WERI-Rb-1 (cell line): ENCODE results near the gene MAD1L1.

ENCODE experiments used
- DNase-seq: peaks from one replicate; pipeline ENCODE4 v3.0.0-alpha.2; 2020
- H3K27ac ChIP-seq: fragments of 250-450 bp; sonication (Bioruptor Pico); 2 replicates; pipeline ENCODE4 v1.5.1; 2020; ENCODE audit warnings: mild to moderate bottlenecking, moderate library complexity
- H3K27me3 ChIP-seq: fragments of 250-450 bp; sonication (Bioruptor Pico); 2 replicates; pipeline ENCODE4 v1.5.1; 2021; ENCODE audit warnings: mild to moderate bottlenecking, low read depth, moderate library complexity; ENCODE audit not compliant: insufficient read depth, severe bottlenecking
- H3K36me3 ChIP-seq: fragments of 250-450 bp; sonication (Bioruptor Pico); 2 replicates; pipeline ENCODE4 v1.5.1; 2020; ENCODE audit warnings: mild to moderate bottlenecking, moderate library complexity
- H3K4me3 ChIP-seq: 2 replicates; pipeline ENCODE4 v1.5.1; 2011; ENCODE audit warnings: low read depth, mild to moderate bottlenecking, control low read depth, low read length
- H3K9me3 ChIP-seq: fragments of 250-450 bp; sonication (Bioruptor Pico); 2 replicates; pipeline ENCODE4 v1.5.1; 2021; ENCODE audit warnings: mild to moderate bottlenecking, moderate library complexity; ENCODE audit not compliant: severe bottlenecking
- CTCF ChIP-seq: IDR thresholded peaks from 2 replicates; pipeline ENCODE4 v1.5.1; 2011; ENCODE audit warnings: low read depth, mild to moderate bottlenecking, control low read depth, inconsistent platforms, low read length

Gene MAD1L1

GRCh38 chr7:2257046-2257551 lies 24.4 kb upstream of the MAD1L1 start:
- Histone ChIP-seq H3K4me3 (no peak overlapping the region), H3K27ac (no peak overlapping the region), H3K9me3 (no peaks in the 10 kb centered on the region), H3K36me3 (peaks cover 47% of the 10 kb centered on the region), H3K27me3 (no peaks in the 10 kb centered on the region)
- TF ChIP-seq CTCF = no peak
- DNase-seq = no peak

DNA sequence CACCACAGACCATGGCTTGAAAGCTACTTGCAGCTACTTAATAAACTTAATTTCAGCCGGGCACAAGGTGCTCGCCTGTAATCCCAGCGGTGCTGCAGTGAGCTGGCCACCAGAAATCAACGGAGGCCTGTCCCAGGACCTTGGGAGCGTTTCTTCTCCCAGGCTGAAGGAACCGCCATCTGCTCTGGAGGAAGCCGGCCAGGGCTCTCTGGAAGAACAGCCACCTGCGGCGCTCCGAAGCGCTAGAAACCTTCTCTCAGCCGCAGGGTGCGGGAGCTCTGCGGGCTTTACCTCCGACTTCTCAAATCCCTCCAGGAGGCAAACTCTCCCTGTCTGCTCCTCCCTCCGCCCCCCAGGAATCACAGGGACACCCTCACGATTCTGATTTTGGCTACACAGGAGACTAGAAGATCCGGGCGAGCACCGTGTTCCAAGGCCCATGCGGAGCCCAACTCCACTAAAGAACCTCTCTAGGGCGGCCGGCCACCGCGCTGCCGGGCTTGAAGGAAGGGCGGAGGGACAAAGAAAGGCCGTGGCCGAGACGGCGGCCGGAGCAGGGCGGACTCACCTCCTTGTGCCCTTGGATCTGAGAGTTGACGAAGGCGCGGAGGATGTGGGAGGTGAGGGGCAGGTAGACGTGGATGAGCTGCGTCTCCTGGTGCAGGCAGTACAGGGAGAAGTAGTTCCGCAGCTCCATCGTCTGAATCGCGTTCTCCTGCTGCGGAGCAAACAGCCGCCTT lies 23.7 kb upstream of the MAD1L1 start:
- H3K9me3 ChIP-seq = no peaks in the 10 kb centered on the region

DNA sequence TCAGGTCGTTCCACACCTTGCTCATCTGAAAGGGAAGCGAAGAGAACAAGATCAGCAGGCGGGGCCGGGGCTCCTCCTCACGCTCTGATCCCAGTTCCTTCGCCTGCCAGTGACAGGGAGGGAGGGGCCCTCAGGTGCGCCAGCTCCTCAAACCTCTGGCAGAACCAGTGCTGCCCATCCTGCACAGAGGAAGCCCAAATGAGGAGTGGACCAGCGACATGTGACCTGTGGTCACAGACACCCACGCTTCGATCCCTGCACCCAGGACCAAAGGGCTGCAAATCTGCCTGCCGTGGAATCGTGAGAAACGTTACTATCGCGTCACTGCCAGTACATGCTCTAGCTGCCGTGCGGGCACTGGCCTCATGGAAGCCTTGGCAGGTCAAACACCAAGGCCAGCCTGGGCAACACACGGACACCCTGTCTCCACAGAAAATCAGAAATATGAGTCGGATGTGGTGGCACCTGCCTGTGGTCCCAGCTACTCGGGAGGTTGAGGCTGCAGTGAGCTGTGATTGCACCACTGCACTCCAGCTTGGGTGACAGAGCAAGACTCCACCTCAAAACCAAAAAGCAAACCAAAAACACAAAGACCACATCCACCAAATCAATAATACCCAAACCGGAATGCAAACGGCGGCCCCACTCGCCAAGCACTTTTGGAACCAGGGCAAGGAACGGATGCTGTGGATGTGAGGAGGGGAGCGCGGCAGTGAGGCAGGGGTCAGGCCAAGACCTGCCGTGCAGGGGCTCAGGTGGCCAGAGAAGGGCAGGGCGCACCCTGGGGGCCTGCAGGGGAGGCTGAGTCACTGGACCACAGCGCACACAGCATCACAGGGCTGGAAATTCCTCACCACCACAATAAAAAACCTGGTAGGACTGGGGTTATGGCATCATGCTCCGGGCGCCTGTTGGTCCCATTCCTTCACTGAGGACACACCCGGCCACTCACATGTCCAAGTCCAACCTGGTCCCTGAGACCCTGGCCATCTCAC lies 22.7 kb upstream of the MAD1L1 start:
- no peak overlapping the region for H3K27ac ChIP-seq
- no peak overlapping the region for H3K4me3 ChIP-seq
- TF ChIP-seq CTCF = no peak
- no peak for DNase-seq
- H3K9me3 ChIP-seq = no peaks in the 10 kb centered on the region
- H3K36me3 ChIP-seq = peaks cover 48% of the 10 kb centered on the region
- no peaks in the 10 kb centered on the region for H3K27me3 ChIP-seq

More for the DNA sequence above, 23.7 kb upstream of the MAD1L1 start:
- Histone ChIP-seq H3K36me3 (peaks cover 47% of the 10 kb centered on the region), H3K27ac (no peak overlapping the region), H3K4me3 (no peak overlapping the region), H3K27me3 (no peaks in the 10 kb centered on the region)
- no peak for DNase-seq
- no peak for TF ChIP-seq CTCF

DNA sequence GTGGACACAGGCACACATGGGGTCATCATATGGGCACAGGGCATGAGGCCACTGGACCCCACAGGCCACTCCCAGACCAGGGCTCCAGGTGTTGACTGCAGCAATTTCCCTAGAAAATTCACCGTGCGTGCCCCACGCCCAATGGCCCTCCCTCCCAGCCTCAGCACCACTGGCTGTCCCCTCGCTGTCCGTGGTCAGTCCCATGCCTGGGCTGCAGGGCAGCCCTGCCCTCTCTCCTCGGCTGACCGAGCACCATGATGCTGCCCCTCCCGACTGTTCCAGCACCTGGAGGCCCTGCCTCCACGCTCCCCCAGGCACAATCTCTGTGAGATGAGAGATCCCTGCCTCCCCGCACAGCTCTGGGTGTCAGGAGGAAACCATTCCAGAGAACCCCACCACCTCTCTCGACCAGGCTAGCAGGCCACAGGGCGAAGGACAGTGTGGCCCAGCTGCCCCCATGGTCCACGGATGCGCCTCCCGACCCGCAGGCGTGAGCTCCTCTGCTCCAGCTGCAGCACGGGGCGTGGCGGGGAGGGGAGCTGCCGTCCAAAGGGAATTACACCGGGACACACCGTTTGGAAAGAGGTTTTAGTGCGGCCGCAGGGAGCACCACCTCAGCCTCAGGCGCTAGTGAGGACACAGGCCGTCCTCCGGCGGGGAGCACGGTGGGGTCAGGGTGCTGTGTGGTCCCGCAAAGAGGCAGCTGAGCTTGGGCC lies 21.8 kb upstream of the MAD1L1 start:
- TF ChIP-seq CTCF = no peak
- no peak overlapping the region for H3K27ac ChIP-seq
- no peak overlapping the region for H3K4me3 ChIP-seq
- peaks cover 47% of the 10 kb centered on the region for H3K36me3 ChIP-seq
- no peaks in the 10 kb centered on the region for H3K9me3 ChIP-seq
- DNase-seq = no peak
- no peaks in the 10 kb centered on the region for H3K27me3 ChIP-seq

GRCh38 chr7:2253525-2254244 lies 20.9 kb upstream of the MAD1L1 start:
- H3K9me3 ChIP-seq = no peaks in the 10 kb centered on the region
- H3K36me3 ChIP-seq = peaks cover 52% of the 10 kb centered on the region
- no peak overlapping the region for H3K4me3 ChIP-seq
- no peak for TF ChIP-seq CTCF
- peak; percentile 28 for DNase-seq
- H3K27ac ChIP-seq = no peak overlapping the region
- no peaks in the 10 kb centered on the region for H3K27me3 ChIP-seq
